HG03457 (cell line): ENCODE measurements around the gene FAM107B.
A peak's percentile ranks its signal among the peaks of the same experiment; 100 is the strongest.
"Not testable (repeated sequence)": the region's sequence is repeated elsewhere in the genome, so short reads cannot be mapped to it uniquely, and the experiment has no call there.

Source experiments
- ATAC-seq: cut with Tn5 transposase; IDR thresholded peaks from one replicate; pipeline ENCODE4 v1.9.1; 2021; ENCODE audit warnings: moderate number of reproducible peaks; ENCODE audit not compliant: unreplicated experiment

Gene FAM107B

DNA sequence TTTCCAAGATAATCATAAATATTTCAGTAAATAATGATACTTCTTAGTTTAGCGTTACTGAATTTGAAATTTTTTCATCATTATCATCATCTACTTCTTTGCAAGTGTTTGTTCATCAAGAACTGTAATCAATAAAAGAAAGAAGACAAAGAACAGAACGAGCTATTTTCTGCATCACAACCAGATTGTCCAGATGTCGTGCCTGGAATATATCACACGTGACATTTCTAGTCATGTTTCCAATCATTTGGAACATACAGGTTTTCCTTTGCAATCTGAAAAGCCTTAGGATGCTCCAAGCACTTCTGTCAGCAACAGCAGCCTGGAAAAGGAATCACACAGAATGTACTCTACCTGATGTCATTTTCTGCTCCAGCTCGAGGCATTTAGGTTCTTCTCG, 107.4 kb downstream of the FAM107B start:
- ATAC-seq: no peak

DNA sequence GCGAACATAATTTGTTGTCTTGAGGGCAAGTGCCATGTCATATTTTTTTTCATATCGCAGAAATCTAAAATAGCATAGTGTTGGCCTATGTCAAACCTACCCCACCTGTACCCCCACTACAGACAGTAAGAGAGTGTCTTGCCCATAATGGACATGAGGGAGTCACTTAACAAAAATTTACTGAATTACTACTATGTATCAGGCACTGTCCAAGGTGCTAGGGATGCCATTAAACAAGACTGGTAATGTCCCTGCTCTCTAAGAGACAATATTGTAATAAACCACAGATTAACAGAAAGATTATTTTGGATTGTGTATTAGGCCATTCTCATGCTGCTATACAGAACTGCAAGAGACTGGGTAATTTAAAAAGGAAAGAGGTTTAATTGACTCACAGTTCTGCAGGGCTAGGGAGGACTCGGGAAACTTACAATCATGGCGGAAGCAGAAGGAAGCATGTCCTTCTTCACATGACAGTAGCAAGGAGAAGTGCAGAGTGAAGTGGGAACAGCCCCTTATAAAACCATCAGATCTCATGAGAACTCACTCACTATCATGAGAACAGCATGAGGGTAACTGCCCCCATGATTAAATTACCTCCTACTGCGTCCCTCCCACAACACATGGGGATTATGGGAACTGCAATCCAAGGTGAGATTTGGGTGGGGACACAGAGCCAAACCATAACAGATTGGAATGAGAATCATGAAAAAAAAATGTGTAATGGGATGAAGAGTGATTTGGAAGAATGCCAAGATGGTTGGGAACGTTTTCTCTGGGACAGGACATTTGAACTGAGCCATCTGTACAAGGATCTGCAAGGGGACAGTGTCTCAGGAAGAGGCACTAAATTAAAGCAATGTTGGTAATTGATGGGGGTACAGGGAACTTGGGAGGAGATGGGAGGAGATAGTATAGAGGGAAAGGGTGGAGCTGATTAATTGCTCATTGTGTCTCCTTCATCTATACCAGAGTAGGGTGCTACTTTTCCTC, 108.5 kb downstream of the FAM107B start:
- no peak for ATAC-seq

DNA sequence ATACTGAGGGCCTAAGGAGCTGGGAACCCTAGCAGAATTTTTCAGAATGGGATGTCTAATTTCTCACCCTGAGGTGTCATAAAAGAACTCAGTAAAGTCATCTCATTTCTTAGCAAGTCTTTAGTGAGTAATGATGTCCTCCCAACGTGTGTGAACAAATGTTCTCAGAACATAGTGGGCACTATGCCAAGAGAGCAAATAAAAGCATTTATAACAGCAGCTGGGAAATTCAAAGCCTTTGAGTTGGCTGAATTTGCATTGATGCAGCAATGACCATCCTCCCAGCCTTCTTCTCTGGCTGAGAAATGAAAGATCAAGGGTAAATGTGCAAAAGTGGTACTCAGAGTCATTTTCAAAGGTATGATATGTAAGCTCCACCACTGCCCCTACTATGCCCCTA, 109.4 kb downstream of the FAM107B start:
- ATAC-seq: no peak

DNA sequence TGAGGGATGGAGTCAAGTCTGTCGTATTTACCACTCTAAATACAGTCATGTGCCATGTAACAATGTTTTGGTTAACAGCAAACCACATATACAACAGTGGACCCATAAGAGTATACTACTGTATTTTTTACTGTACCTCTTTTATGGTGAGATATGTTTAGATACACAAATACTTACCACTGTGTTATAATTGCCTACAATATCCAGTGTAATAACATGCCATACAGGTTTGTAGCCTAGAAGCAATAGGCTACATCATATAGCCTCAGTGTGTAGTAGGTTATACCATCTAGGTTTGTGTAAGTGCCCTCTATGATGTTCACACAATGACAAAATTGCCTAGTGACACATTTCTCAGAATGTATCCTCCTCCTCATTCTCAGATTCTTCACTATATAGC, 110.4 kb downstream of the FAM107B start:
- ATAC-seq: no peak

DNA sequence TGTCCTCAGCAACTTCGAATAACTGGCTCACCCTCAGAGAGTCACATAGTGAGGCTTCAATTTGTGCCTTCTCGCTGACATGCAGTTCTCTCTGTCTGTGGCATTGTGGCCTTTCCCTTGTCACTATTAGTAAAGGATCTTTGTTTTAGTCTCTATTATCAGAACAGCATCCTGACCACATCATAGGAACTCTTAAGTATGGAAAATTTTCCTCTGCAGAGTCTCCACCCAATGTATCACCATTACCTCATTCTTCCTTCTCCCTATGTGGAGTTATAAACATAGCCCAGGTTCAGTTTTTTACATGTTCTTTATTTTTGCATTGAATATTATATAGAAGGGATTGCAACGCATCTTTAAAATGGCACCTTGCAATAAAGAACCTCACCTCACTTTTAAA, 112.9 kb downstream of the FAM107B start:
- ATAC-seq: no peak

DNA sequence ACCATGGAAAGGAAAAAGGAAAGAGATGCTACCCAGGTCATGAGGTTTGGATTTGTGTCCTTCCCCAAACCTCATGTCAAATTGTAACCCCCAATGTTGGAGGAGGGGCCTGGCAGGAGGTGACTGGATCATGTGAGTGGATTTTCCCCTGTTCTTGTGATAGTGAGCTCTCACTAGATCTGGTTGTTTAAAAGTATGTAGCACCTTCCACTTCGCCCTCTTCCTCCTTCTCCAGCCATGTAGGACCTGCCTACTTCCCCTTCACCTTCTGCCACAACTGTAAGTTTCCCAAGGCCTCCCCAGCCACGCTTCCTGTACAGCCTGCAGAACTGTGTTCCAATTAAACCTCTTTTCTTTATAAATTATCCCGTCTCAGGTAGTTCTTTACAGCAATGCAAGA, 113.9 kb downstream of the FAM107B start:
- no peak for ATAC-seq

DNA sequence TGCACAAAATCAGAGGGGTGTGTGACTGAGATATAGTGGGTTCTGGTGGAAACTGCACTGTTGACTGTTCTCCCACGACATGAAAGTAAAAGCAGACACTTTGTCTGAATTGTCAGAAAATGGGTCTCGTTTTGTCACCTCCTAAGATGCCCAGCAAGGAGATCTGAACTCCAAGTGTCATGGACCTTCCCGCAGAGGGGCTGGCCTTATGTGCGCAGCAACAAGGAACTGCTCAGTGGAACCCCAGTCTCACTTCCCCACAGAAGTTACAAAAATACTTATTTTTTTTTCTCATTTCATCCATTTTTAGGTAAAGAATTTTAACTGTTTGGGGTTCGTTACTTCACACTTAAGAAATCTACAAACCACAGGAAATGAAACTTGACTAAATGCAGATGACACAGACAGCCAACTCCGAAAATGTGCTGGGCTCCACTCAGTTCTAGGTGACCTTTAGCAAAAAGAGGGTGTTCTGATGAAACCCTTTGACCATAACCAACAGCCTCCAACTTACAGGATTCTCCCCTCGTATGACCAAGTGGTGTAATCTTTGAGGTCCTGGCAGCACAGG, 115.0 kb downstream of the FAM107B start:
- peak; percentile 74 for ATAC-seq

DNA sequence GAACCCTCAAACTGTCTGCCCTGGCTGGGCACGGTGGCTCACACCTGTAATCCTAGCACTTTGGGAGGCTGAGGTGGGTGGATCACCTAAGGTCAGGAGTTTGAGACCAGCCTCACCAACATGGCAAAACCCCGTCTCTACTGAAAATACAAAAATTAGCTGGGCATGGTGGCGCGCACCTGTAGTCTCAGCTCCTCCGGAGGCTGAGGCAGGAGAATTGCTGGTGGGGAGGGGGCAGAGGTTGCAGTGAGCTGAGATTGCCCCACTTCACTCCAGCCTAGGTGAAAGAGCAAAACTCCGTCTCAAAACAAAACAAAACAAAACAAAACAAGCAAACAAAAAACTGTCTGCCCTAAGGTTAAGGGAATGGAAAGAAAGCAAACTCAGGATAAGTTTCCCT, 115.6 kb downstream of the FAM107B start:
- ATAC-seq: not testable (repeated sequence)

DNA sequence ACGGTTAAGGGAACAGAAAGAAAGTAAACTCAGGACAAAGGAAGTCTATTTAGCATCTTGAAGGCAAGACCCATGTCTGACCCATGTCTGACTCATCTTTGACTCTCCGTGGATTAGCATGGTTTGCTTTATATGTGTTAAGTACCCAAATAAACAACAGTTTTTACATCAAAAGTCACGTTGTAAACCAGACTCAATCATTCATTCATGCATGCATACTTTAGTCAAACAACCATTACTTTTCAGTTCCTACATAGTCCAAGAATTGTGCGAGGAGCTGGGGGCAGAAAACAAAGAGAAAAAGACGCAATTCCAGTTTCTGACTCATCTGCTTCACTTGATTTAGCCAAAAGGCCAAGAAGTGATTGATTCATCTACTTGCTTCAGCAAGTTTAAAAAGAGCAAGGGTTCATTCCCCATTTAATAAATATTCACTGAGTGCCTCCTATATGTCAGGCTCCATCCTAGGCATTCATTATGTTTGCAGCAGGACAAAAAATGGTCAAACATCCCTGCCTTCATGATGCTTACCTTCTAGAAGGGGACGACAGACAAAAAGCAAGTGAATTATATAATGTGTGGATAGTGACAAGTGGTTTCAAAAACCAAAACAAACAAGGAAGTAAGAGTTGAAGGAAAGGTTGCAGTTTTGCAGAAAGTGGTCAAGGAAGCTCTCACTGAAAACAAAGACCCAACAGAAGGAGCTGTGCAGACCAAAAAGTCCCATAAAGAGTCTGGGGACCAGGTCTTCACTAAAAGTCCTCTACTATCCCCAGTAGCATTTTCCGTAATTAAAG, 116.2 kb downstream of the FAM107B start:
- ATAC-seq: no peak

DNA sequence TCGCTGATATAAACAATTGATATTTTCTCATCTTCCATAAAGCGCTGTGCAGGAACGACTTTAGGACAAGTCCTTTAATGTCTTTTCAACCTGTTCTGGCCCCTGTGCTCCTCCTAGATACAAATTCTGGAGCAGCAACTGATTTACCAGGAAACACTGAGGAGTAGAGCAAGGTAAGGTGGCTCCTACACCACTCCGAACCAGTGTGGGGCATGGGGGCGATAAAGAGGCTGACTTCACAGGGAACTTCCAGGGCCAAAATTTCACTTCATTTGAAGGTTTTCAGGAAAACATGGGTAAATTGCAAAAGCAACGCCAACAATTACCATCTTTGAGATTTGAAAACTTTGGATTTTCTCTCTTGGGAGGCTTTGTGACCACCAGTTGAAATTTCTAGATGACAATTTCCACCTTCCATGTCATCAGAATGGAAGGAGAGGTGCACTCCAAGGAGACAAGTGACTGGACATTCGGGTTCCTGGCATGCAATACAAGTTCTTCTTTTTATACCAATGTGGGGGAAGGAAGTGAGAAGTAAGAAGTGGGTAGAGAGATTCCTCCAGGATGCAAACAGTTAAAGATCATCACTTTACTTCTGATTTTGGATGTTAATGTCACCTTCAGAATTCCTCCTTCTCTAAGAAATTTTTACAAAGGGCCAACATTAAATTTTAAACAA, 118.5 kb downstream of the FAM107B start:
- no peak for ATAC-seq

DNA sequence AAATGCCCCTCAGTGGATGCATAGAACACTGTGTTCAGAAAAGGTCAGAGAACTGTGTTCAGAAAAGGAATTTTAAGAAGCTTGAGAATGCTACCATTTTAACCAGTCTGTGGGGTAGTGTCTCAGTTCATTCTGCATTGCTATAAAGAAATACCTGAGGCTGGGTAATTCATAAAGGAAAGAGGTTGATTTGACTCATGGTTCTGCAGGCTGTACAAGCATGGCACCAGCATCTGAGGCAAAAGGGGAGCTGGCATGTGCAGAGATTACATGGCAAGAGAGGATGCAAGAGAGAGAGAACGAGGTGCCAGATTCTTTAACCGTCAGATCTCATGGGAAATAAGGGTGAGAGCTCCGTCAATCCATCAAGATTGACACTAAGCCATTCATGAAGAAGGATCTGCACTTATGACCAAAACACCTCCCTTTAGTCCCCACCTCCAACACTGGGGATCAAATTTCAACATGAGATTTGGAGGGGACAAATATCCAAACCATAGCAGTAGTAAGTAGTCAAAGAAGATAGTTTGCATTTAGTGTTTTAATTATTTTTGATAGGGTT, 119.8 kb downstream of the FAM107B start:
- no peak for ATAC-seq

DNA sequence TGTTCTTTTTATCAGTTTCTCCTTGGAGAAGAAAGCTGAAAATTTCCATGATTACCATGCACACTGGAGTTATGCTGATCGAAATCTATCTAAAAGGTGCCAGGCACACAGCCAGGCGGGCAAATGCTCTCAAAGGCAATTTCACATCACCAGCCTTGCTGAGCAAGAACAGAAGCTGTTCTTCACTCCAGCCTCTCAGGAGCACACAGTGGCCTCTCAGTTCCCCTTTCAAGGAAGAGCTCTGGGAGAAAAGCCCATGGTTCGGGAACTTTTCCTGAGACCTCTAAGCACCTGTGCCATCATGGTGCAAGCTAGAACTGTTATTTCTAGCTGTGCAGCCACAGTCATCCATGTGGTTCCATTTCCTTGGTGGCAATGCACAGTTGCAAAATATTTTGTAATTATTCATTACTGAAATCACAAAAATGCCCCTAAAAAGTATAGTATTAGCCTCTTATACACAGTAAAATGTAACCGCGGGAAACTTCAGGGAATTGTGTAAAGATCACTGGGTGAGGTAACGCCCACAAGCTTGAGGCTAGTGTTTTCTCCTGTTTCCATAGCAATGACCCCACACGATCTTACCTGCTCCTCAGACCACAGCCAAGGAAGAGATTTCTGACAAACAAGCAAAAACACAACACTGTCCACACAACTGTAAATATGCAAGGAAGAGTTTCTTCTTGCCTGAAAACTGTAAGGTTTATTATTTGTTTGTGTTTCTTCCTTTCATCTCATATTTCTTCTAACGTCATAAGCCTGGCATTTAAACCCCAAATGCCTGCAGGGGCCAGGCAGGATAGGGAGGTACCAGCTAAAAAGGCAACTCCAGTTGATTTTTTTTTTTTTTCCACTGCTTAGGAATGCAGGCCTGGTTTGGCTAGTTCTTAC, 121.2 kb downstream of the FAM107B start:
- no peak for ATAC-seq

DNA sequence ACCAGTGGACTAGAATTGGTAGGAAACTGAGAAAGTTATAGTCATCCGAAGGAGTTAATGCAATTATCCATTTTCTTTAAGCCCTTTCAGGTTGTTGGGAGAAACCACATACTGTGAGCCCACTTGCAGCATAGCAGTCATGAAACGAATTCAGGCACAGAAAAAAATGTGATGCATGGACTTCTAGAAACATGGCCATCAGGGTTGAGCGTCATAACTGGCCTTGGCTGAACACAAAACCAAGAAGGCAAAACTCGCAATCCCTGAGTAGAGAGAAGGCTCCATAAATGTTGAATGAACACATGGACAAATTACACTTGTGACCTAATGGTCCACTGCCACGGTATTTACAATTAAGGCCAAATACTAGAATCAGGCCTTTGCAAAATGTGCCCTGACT, 121.9 kb downstream of the FAM107B start:
- no peak for ATAC-seq

DNA sequence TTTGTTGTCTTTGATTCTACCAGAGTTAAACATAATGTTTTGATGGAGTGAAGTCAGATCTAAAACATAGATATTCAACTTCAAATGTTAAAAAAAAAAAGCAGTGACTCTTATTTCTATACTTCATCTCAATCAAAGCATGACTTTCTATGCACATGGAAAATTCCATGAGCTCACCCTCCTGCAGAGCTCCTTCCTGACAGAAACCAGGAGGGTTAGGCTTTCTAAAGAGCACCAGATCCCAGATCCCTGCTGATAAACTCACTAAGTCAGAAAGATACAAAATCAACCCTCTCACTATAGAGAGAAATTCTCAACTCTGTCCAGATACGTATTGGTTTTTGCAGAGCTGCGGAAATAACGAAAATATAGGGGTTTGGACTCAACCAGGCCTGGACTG, 122.6 kb downstream of the FAM107B start:
- ATAC-seq: no peak

DNA sequence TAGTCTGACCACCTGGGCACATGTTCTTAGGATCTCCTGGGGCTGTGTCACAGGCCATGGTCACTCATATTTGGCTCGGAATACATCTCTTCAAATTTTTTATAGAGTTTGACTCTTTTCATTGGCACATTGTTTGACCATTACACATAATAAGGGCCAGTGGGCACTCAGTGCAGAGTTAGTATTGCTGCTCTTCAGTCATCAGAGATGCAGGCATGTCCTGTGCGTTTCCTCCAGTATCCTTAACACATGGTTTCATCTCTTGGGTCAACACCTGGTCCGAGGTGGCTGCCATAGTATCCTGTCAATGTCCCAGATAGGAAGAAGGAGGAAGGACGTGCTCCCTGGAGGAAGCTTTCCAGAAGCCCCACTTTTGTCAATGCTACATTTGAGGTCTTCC, 125.0 kb downstream of the FAM107B start:
- no peak for ATAC-seq

DNA sequence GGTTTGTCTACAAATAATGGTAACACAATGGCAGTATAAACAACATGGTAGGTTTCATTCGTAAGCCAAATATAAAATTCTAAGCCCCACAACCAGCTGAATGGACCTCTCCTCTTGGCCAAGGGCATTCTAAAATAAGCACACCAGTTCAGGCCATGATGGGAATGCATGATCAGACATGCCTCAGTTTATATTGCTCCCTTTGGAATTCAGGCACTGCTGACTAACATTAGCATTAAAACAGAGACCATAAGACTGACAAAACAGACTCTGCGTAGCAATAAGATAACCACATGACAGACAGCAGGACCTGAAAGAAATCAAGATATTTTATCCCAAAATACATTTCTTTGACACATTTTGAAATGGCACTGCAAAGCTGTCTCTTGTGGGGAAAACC, 125.8 kb downstream of the FAM107B start:
- no peak for ATAC-seq

DNA sequence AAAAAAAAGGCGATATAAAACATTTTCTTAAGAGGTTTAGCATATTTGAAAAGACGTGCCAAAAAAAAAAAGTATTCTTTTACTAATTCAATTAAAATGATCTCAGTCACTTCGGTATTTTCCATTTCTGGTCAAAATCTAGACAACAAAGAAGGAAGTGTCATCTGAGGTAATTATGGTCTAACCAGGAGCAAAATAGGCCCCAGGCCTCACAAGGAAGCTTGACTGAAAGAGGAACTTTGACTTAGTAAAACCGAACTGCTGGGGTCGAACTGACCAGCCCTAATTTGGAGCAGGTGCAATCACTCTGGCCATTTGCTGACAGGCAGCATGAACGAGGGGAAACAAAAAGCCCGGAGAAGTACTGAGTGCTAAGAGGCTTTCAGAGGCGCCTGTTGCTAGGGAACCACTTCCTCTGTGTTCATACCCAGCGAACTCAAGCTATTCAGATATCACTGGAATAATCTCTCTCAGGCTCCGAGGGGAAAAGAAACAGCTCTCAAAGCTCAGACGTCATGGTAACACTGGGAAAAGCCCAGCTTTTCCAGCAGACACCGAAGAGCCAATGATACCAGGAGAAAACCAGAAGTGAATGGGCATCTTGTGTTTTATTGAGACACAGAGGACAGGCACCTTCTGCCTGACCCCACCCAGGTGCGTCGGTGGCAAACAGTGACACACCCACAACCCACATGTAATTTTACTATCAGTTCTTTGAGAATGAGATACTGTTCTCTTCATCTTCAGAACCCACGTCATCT, 126.5 kb downstream of the FAM107B start:
- ATAC-seq: peak; percentile 88

DNA sequence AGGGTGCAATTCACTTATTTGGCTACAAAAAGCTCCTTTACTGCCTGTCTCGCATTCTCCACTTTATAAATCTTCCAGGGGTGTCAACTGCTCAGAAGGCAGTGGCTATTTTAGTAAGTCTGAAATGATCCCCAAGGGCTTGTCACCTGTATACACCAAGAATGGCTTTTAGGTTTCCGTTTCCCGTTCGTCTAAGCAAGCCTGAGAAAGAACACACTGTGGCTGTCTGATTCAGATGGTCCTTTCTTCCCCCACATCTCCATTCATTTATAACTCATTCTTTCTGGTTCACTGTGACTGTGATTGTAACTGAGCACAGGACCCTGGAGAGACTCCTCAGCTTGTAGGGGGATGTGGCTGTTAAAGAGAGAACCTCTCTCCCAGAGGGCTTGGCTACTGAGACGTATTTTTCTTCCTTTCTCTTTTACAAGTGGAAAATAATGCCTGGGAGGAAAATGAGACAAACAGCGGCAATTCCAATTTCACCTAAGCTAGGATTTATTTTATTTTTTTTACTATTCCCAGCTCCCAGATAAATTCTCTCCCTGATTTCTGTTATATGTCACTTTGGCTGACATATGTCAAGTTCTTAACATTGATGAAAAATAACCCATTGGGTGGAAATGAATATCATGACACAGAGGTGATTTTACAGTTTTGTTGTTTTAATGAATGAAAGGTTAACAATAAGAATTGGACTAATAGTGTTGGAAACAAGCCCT, 129.3 kb downstream of the FAM107B start:
- ATAC-seq: no peak
